ENCODE data around the gene GPX3.

DNA sequence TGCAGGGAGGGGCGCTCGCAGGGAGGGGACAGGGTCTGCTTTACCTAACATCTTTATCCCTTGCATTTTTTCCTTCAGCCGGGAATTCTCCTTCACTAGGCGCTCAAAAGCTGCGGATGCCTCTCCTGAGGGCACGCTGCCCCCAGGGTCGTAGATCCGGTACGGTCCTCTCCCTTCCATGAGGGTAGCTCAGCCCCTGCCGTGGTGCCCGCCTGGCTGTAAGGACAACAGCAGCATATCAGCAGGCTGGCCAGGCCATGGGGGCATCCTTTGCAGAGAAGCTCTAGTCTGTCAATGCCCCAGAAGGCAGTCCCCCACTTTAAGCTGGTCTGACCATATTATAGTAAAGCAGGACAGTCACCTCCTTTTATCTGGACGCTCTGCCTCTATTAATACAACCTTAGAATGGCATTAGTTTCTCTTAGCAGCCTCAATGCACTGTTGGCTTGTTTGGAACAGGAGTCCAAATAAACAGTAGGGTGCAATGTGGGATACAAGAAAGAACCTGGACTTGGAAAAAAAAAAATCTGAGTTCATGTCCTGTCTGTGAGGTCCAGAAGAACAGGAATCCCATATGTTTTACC lies 44.6 kb downstream of the GPX3 start:
- no peak for TF ChIP-seq POLR2A (IDR thresholded peaks at IDR 0.05)
- no peak for TF ChIP-seq CTCF (IDR thresholded peaks at IDR 0.05)

Measured in thyroid gland (tissue), 4 donors.